NCI-H510A treated with DMSO at 0.1 percent for 48 hours (cell line): ENCODE data around the gene NUB1.
A peak's percentile ranks its signal among the peaks of the same experiment; 100 is the strongest.

Experiments used
- DNase-seq: peaks from one replicate; lab custom pipeline; 2025; lab: John Stamatoyannopoulos, UW

Gene NUB1

DNA sequence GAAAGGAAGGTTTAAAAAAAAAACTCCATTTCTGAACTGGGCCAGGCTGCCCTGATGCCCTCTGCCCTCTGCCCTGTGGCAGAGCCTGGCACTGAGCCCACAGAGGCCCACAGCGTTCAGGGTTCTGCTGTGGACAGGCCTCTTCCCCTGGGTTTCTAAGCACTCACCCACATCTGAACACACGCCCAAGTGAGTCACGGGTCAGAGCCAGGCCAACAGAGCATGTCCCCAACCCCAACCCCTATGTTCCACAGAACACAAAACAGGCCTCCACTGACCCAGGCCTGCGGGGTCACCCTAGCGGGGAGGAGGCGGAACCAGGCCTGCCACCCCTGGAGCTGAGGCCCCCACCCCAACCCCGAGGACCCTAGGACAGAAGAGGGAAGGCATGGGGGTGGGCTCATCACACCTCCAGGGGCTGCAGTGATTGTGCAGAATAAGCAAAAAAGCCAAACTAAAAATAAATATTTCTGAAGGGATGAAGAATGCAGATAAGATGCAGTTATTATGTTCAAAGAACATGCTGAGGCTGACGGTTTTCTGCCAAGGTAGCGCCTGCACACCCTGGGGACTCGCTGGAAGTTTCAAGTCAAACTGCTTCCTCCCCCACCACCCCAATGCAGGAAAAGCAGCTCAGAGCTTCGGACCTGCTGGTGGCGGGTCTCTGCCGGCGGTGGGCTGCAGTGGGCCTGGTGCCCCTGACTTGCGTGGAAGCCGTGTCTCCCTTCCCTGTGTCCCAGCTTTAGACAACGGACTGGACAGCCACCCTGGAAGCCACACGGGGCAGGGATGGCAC is 62.8 kb downstream of the NUB1 start:
- no peak for DNase-seq

DNA sequence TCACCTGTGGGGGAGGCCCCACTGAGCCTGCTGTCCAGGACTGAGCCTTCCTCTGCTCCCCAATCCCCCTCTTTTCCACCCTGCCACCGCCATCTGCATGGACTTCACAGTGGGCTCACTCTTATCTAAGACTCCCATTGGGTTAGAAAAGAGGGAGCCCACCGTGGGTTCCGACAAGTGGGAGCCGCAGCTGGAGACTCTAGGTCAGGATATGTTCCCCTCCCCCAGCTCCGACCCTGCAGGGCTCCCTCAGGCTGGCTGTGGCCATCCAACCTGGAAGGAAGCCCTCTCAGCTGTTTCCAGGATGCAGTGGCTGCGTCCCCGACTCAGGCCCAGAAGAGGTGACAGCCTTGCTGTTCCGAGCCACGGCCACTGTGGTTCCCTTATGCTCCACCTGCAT is 63.4 kb downstream of the NUB1 start:
- DNase-seq: no peak

DNA sequence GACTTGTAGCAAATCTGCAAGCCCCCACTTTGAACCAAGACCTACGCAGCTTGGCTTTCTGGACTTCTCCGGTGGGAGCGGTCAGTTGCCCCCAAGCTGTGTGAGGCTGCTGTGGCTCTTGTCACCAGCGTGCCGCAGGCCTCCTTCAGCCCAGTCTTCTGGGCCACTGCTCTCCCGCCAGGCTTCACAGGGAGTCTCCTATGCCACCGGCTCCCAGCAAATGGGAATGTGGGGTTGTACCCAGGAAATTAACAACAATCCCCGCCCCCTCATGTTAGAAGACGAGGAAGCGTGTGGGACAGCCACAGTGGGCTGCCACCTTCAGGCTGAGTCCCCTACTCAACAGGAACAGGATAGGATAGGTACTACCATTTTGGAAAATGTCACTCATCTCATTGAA is 64.0 kb downstream of the NUB1 start:
- DNase-seq: no peak

DNA sequence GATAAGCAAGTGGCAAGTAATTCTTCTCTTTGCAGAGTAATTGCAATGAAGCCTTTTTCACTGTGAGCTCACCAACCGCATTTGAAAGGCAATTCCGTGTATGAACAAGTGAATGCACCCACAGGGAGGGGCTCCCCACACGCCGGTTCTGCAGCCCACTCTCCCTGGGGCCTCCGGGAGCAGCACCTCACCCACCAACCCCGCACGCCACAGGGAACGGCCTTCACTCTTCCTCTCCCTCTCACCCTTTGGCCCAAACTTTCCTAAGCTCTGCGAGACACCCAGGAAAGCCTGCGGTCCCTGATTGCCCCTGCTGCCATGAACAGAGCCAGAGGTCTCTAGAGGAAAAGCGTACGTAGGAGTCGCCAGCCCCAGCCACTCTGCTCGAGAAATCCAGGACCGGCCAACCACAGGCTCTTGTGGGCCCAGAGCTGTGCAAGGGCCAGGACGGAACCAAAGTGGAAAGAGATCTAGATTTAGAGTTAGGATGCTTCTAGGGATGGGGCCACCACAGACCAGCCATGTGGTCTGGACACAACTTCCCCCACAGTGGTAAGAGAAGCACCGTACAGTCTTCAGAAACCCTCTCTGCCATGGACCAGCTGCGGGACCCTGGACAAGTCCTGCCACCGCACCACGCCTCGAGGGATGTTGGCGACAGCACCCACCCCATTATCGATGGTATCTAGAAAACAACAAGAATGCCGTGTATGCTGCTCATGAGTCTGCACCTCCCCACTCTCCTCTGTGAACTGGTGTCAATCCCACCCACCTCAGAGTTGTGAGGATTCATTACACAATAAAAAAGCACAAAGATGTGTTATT is 64.7 kb downstream of the NUB1 start:
- no peak for DNase-seq

DNA sequence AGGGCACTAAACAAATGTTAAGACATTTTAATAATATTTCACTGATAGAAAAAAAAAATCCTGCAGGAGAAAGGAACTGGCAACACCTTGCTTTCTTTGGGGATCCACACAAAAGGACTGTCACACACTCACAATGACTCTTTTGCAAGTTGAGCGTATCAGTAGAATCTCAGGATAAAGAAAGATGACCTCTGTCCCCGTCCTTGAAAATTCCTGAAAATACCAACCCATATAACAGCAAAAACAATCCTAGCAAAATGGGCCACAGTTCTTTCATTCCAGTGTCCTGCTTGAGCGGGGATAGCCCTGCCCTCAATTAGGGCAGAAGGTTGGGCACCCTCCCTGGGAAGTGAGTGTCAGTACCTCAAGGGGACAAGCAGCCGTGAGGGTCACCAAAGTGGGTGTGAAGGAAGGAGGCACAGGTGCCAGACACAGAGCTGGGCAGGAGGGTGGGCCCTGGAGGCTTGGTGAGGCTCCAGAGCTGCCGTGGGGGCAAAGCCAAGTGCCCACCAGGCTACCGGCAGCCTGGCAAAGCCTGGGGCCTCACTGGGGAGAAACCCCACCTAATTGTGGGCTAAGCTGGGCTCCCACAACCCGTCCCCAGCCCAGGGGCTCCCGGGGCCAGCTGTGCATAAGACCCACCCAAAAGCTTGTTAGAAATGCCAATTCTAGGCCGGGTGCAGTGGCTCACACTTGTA is 65.4 kb downstream of the NUB1 start:
- no peak for DNase-seq

DNA sequence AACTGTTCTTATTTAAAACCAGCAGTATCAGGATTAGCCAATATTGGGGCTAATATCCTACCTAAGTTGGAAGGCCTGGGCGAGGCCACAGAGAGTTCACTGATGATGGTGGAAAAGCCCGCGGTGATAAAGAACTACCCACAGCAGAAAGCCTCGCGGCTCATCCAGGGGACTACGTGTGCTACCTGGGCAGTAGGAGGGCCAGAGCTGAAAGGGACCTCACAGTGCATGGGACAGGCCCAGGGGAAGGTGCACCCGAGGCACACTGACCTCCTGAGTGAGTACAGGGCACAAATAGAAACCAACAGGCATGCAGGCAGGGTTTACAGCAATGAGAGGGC is 66.9 kb downstream of the NUB1 start:
- no peak for DNase-seq

DNA sequence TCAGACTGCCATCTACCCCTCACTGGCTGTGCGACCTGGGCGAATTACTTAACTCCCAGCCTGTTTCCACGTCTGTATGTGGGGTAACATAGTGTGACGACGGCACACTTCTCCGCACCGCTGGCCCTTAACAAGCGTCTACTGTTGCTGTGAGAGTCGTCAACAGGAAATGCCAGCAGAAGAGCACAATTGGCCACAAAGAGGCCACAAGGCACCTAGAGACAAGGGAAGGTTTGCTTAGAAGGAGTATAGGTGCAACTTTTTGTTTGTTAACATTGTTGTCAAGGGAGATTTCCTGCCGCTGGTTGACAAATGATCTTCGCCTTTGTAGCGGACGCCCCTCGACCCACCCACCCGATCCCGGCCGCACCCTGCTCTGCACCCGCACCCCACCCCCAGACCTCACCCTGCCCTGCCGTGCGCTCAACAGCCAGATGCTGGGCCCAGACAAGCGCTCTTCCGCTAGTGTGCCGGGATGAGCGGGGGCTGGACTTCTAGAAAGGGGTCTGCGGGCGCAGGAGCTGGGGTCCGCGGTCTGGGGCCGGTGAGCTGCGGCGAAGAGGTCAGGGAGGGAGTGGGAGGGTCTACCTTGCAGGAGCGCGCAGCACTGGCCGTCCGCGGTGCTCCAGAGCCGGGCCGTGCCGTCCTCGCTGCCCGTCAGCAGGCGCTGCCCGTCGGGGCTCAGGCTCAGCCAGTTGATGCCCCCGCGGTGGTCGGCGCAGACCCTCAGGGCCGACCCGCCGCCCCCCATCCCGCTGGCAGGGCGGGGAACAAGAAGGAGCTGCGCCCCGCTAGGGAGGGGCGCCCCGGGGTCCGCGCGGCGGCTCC is 67.4 kb downstream of the NUB1 start:
- no peak for DNase-seq

DNA sequence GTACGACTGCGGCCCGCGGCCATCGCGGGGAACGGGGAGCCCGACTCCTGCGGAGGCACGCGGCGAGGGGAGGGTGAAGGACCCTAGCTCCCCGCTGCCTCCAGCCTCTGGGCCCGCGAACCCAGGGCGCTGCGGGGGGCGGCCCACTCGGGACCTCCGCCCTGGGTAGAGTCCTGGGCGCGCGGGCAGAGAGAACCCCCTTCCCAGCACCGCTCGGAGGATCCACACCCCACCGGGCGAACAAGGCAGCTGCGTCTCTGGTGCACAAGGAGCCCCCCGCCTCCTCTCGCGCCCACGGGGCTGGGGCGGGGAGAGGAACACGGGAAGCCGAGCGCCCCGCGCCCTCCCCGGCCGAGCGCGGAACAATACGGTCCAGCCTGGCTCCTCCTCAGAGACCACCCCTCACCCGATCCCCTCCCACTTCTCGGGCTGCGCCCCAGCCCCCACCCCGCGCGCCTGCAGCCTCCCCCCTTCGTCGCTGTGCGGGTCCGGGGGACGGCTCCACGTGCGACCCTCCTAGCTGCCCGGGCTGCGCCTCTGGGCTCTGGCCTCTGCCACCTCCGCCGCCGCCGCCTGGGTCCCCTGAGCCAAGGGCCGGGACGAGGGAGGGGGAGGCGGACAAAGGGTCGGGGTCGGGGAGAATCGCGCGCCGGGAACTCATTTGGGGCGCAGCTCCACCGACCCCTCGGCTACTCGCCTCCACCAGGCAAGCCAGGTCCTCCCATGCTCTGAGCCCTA is 68.2 kb downstream of the NUB1 start, which contains the start of gene WDR86:
TSS of gene WDR86 (minus strand) at position 372 of the 738 bp plus-strand sequence. CDS start 449 bp downstream, outside the sequence.
- DNase-seq: no peak

DNA sequence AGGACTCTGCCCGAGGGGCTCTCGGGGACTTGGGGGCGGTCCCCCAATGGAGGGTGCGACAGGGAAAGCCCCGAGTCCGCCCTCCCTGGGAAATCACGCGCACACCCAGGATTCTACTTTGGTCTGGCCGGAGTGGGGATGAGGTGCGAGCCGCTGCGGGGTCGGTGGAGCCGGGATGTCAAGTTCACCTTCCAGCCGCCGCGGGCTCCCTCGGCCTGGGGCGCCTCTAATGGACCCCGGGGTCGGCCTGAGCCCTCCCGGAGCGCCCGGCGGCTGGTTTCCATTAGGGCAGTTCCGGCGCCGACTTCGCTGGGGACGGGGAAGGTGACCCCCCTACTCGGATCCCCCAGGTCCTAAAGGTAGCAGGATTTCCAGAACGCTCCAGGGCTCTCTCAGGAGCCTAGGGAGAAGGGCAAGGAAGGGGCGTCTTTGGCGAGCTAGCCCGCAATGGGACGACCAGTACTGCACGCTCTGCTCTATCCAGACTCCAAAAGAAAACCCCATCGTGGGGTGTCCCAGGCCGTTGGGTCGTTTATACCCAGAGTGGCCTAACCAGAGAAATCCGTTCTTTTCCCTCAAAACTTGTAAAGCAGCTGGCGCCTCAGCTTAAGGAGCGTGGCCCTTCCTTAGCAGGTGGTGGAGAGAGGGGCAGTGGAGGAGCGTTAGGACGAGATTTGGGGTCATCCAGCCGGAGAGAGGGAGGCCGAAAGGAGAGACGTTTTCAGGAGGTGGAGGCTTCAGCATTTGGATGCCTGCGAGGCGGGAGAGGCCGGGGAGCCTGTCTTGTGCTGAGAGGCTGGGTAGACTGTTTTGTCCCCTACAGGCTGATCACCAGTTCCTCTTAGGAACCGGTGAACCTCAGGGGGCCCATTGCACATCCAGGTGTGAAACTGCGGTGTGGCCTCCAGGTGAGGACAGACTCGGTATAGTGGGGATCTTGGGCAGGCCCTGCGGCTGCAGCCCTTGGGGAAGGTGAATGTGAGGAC is 69.1 kb downstream of the NUB1 start:
- peak; percentile 14 for DNase-seq

DNA sequence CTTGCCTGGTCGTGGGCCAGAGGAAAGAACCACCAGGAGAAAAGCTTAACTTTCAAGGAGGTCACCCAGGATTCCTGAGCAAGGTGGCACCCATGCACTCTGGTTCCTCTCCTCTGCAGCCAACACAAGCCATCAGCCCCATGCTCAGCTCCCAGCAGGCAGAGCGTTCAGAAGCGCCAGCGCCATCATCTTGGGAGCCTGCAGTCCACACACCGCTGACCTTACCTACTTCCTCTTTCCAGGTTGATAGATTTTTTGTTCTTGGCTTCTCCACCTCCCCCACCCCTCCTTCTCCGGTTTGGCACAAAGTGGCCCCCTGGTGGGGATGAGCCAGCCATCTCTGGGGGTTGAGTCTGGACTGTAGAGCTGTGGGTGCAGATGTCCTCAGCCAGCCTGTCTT is 69.9 kb downstream of the NUB1 start:
- no peak for DNase-seq

DNA sequence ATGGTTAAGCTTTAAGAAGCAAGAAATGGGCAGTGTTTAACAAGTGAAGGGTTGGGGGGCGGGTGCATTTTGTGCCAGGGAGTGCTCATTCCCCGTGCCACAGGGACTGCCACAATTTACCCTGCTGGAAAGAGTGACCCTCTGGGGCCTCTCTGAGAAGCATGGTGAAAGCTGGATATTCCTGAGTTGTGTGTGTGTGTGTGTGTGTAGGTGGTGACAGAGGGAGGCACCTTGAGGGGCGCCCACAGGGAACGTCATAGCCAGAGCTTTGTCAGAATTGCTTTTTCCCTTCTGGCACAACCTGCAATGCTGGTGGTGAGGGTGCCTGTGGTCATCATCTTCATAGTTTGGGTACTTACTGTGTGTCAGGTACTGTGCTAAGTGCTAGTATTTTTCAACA is 70.7 kb downstream of the NUB1 start:
- DNase-seq: no peak

DNA sequence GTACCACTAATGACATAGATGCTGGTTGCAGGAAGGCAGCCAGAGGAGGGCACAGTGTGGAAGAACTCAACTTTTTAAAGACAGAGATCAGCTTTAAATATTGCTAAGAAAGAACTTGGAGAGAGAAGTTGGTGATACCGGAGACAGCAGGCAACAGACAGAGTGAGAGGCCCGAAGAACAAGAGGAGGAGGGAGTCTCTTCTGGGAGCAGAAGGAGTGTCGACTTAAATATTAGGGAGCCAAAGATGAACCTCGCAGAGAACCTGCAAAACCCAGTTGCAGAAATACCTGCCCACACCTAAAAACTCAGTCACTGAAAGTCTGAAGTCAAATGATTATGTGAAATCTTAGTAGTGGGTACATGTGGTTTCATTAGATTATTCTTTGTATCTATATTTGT is 71.6 kb downstream of the NUB1 start:
- DNase-seq: no peak

DNA sequence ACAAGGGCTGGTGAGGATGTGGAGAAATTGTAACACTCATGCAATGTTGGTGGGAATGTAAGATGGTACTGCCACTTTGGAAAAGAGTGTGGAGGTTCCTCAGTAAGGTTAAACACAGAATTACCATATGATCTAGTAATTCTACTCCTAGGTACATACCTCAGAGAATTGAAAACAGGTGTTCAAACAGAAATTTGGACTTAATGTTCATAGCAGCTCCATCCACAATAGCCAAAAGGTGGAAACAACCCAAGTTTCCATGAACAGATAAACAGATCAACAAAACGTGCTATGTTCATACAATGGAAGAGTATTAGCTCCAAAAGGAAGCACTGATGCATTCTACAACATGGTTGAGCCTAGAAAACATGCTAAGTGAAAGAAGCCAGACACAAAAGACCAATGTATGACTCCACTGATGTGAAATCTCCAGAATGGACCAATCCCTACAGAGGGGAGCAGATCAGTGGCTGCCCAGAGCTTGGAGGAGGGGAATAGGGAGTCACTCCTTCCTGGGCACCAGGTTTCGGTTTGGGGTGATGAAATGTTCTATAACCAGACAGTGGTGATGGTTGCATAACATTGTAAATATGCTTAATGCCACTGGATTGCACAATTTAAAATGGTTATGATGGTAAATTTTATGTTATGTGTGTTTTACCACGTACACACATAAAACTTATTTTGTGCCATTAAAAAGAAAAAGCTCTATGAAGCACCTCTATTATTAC is 73.9 kb downstream of the NUB1 start:
- no peak for DNase-seq

DNA sequence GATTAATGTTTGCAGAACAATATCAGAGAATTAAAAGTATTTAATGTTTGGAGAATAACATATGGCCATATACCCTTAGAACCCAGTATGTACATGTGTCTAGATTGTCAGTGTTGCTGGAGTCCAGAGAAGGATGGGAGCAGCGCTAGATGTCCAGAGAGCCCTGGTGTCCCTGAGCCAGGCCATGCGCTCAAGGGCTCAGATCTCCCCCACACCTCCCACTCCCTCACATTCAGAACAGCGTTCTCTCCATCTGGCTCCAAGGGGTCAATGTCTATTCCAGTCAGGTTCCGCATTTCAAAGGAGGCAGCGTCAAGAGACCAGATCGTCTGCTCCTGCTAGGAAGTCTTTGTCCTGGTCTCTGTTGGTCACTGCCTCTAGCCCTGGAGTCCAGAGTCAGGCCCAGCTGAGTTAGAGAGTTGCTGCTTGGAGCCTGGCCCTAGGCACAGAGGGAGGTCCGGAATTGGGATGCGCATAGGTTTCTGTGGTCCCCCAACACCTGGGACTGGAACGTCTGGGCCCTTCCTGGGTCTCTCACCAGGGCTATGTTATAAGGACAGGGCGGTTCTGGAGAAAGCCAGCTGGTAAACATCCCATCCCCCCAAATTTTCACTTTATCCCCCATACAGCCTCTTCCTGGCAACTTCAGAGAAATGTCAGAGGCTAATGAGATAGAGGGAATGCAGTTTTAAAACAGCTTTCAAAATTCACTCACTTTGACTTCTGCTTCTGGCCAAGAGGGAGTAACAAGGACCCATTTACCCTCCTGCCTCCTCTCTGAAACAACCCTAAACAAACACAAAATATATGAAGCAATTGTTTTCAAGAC is 74.7 kb downstream of the NUB1 start:
- no peak for DNase-seq

DNA sequence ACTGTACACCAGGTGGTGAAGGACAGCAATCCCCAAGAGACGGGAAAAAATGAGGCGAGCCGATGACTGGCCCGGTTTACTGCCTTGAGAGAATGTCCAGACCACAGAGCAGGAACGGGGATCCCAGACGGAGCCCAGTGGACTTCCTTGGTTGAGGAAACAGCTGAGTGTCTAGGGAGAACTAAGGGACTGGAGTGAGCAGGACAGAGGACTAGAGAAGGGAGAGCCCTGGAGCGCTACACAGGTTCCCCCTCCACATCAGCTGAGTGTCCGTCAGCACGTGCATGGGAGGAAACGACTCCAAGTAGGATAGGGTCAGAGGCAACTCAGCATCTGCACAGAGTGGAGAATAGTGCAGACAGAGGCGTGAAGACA is 75.3 kb downstream of the NUB1 start:
- no peak for DNase-seq

DNA sequence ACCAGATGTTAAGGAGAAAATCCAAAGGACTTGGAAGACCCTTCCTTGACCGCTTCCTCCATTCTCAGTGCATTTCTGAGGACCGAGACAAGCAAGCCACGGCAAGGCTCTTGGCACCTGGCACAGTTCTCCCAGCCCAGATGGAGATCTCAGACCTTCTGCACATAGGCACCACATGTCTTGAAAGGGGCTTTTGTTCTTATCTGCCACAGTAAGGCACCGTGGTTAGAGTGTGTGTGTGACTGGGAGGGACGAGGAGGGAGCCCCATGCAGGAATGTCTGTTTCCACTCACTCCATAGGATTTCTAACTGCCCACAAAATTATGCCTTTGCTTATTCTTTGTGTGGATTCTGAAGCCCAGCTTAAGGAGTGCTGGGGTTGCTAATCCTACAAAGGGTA is 78.5 kb downstream of the NUB1 start:
- DNase-seq: no peak

DNA sequence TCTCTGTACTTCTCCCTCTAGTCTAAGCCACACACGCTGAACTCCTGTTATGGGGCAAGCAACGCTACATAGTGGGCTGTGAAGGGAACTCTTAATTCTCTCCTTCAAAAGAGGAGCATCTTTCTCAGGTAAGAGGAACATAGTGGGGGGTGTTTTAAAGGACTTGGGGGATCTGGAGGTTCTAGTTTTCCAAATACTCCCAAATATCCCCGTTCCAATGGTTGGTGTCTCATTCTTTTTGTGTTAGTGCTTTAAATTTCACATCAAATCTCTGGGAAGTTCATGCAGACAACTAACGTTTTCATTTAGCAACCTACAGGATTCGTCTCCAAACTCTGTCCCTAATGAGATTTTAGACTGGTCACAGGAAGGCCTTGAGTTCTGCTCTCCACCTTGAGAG is 80.6 kb downstream of the NUB1 start:
- DNase-seq: no peak

DNA sequence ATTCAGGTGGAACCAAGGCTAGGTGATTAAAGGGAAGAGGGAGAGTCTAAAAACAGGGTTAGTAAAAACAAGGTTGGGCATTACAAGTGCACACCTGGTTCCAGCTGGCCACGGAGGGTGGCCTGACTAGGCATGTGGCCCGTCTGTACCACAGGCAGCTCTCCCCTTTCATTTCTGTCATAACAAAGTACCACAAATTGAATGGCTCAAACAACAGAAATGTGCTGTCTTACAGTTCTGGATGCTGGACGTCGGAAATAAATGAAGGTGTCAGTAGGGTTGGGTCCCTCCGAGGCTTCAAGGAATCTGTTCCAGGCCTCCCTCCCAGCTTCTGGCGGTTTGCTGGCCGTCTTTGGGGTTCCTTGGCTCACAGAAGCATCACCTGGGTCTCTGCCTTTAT is 81.6 kb downstream of the NUB1 start:
- no peak for DNase-seq
